Left renal pelvis (tissue), 4 donors: ENCODE results near the gene LMX1A. TPM values are rescaled to one million over a fixed set of nuclear protein-coding genes. Genes with fewer than 3 reads are reported as not detected.
A peak's percentile ranks its signal among the peaks of the same experiment; 100 is the strongest.

Source experiments
- DNase-seq, 4 donors: peaks; one replicate each; pipeline ENCODE4 v3.0.0-alpha.2; 2013; ENCODE audit warnings: low read depth in 4 of 4, low spot score in 3 of 4
- polyA plus RNA-seq, 4 donors: library from polyadenylated mRNA; unstranded; fragments of 120-200 nt; gene quantifications; one replicate each; pipeline ENCODE4 v1.2.1, GENCODE V29; 2013; ENCODE audit not compliant: insufficient read length in 4 of 4

LMX1A gene
- polyA plus RNA-seq, 4 donors = 0.90 TPM; not detected in 3

DNA sequence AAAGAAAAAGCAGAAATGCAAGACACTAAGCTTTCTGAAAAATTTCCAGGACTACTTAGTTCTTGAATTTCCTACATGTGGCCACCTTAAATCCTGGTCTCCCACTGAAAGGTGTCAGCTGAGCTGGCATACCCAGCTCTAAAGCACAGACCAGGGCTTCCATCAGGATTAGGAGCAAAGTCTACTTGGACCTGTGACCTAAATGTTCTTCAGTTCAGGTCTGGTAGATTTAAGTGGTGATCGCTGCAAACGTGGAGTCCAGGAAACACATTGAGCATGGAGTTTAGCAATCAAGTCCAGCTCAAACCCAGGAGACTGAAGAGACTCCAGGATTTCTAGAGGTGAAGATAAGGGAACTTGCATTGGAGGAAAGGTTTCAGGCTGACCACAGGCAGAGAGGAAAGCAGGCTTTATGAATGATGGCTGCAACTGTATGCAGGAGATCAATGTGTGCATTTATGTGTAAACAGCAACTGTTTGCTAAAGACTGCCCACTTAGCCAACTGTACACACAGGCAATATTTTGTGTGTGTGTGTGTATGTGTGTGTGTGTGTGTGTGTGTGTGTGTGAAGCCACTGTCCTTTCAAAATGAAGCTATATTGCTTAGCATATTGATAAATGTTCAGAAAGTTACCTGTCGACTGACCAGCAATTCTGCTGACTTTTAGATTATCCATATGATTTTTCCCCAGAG, 75.2 kb downstream of the LMX1A start:
- DNase-seq = no peak

DNA sequence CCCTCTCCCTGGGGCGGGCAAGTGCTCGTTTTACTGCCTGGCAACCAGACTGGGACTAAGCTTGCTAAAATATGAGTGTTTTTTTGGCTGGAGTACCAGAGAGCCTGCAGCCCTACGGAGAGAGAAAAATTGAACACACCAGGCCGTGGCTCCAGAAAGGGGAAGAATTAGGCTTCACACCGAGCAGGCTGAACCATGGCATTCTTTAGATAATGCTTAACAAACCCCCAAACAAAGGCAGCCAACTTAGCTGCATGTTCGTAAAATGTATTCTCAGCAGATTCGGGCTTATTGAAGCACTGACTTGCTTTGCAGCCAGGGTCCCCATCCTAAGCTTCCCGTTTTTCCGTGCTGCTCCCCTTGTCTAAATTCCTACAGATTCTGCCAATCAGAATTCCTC, 76.6 kb downstream of the LMX1A start:
- DNase-seq = no peak

DNA sequence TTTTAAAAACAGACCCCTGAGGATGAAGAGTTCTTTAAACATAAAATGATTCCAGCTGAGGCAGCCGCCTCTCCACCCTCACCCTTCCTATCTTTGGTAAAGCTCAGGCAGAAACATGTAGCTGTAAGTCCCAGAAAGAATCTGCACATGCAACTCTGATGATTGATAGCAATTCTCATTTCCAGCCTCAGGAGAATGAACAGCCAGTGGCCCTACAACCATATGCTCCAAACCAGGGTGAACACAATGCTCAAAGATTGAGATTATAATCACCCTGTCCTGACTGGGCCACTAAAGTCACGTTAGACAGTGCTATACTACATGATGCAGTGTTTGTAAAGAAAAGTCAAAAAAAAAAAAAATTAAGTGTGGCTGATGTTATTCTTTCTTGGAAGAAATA, 80.2 kb downstream of the LMX1A start:
- no peak for DNase-seq

DNA sequence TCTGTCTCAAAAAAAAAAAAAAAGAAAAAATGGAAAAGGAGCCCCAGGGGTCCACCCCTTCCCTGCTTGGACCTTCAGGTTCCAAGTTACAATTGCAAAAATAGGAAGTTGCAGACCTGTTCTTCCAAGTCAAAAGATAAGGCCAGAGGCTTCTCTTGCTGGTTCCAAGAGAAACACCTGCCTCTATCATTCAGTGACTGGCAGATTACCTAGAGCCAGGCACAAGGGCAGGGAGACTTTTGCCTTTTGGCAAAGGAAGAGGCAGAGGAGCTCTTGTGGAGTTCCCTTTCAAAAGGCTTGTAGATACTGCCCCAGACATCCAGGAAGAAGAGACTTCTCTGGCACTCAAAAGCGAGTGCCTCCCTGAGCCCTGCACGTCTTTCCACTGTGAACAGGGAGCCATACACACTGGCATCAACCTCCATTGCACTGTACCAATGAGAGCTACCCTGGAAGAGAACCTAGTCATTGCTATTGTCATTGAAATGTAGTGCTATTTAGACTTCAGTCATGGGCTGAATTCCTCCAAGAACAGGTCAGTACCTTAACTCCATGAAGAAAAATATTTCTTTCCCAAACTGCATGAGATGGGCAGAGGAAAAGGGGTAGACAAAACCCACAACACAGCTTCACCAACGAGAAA, 91.2 kb downstream of the LMX1A start:
- no peak for DNase-seq

DNA sequence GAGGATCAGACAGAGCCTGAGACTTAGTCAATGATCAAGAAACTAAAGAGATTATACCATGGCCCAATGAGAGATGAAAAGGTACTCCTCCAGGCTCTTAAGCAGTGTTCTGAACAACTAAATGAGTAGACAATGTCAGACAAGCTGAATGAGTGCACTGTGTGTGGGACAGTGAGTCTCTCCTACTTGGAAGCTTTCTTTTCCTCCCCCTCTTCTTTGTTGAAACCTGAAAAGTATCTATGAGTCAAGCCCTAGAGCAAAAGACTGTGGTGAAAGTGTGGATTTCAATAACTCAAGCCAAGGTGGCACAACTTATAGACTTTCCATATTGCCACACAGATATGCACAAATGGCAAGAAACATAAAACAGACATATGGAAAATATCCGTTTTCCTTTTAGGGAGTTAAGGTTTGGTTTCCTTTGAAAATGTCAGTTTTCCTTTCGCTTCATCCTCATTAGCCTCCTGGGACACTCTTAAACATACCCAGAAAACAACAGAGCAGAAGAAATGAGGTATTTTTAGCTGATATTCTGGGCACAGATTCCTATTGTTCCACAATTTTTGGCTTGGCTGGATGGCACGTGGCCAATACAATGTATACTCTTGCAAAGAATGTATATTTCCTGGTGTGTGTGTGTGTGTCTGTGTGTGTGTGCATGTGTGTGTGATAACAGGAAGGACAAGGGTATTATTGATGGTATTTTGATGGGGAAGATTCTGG, 96.6 kb downstream of the LMX1A start:
- no peak for DNase-seq

DNA sequence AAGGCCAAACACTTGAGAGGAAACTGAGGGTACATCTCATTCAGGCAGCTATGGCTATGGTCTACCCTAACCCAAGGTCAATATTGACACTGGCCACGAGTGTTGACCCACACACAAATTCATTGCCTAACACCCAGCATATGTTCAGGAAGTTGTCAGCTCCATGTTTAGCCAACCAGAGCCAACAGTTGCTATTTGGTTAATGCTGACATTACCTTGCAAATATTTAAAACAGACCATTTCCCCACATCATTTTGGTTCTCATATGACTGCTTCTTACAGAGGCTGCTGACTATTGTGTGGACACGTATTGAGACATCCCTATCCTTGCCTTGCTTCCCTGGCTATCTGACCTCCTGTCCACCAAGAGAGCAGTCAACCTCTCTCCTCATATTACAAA, 97.3 kb downstream of the LMX1A start:
- DNase-seq = no peak

DNA sequence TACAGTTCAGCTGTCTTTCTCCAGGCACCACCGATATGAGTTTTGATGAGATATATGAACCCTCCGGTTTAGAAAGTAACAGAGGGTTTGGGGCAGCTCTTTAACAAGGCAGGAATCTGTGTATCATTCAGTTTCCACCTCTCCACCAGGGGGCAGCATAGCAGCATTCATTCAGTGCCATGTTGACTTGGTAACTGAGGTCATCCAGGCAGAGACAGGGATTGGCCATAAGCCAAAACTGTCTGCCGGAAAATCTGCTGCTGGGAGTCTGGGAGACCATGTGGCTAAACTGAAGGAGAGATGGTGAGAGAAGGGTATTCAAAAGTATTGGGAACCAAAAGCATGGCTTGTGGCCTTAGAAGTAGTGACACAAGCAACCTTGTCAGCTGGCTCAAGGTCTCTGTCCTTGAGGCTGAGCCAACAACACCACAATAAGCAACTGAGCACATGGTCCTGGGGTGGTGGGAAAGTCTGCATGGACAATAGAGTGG, 98.5 kb downstream of the LMX1A start:
- peak in 2 of 4 donors; percentile 43 to 54 for DNase-seq

DNA sequence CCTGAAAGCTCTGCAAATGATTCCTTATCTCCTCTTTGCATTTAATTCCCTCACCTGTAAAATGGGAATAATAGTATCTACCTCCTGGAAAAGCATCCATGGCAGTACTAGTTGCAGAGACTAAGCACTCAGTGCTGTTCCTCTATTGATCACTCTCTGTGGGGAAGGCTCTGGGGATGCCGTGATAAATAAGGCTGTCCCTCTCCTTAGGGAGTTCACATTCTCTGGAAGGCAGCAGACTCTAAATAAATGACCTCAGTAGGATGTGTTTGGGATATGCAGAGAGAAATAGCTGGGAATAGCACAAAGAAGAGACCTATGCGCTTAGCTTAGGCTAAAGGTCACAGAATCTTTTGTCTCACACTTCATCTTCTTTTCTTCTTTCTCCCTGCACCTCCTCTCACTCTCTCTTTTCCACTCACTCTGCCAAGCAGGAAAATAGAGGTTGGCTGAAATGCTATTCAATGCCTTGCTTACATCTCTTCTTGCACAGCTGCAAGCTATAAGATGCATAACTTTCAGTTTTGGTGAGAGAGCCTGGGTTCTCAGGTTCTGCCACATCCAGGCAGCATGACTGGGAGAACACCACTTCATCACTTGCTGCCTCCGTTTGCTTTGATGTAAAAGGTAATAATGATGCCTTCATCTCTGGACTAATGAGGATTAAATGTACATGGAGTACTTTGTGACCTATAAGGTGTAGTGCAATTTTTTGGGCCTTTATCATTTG, 101.5 kb downstream of the LMX1A start:
- no peak for DNase-seq

DNA sequence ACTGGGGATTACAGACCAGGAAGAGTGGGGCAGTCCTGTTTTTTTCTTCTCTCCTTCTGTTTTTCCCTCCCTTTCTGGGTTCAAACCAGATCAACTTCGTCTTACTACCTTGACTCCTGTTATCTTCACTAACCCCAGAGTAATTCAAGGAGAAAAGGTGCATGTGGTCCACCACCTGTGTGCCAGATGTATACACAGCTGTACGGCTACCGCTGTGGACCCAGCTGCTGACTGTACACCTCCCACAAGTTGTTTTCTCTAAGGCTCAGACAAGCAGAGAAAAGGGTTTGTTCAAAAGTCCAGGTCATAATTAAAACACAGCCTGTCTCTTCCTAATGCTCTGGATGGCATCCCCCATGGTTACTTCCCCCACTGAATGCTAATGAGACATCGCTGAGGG, 102.1 kb downstream of the LMX1A start:
- DNase-seq = no peak

DNA sequence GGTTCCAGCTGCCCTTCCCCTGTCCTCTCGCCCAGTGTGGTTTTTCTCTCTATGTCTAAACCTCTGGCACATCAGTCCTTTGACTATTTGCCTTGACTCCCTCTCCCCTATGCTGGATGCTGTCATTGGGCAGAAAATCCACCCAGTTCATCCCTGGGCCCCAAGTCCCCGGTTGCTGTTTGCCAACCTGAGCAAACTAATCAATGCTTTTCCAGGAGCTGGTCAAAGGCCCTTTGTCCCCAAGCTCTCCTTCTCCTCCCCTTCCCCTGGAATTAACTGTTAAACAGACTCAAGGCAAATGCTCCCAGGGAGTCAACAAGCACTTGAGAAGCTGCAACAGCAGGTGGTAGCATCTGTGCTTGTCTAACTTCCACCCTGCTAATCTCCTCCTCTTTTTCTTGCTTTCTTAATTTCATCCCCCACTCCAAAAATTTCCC, 102.7 kb downstream of the LMX1A start:
- no peak for DNase-seq

DNA sequence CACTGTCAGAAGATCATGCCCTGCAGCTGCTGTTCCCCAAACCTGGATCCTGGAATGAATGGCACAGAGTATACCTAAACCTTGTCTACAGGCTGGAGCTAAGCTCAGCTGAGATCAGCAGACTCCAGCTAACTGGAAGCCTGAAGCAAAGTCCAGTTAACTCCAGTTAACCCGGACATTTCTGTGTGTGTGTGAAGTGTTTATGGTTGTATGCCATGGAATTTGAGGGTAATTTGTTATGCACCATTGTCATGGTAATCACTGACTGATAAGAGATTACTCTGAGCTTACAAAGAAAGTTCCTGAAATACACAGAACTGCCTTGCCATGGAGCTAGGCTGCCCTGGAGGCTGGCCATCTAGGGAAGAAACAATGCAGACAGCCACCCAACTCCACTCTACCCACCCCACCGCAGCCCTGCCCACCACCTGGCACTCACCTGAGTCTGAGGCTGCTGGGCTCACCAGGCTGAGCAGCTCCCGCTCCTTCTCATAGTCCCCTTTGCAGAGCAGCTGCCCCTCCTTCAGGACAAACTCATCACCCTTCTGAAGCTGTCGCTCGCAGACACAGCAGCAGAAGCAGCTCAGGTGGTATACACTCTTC, 107.4 kb downstream of the LMX1A start:
- DNase-seq = no peak

DNA sequence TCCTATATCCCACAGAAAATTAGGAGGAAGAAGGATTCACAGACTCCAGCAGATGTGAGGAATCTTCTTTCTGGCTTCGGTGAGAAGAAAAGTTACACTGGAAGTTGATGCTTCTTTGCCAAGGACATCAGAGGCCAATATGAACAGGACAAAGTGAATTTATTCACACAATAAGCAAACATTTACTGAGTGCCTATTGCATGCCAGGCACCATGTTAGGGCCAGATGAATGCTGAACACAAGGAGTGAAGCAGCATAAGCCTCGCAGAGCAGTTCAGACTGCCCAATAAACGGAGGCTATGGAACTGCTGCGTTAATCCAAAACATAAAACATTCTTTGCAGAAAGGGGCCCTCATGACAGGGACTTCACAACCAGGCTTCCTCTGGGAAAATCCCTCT, 114.6 kb downstream of the LMX1A start:
- no peak for DNase-seq

DNA sequence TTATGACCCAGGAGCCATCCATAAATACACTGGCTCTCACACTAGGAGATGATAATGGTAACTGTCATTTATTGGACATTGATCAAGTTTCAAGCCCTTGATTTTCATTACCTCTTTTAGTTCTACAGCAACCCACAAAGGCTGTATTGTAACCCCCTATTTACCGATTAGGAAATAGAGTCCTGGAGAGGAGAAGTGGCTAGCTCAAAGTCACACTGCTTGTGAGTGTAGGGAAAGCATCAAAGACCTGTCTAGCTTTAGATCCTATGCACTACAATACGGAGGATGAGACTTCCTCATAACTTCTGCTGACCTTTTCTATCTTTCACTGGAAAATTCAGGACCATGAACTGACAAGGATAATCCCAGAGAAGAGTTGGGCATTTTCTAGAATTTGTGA, 115.2 kb downstream of the LMX1A start:
- no peak for DNase-seq

DNA sequence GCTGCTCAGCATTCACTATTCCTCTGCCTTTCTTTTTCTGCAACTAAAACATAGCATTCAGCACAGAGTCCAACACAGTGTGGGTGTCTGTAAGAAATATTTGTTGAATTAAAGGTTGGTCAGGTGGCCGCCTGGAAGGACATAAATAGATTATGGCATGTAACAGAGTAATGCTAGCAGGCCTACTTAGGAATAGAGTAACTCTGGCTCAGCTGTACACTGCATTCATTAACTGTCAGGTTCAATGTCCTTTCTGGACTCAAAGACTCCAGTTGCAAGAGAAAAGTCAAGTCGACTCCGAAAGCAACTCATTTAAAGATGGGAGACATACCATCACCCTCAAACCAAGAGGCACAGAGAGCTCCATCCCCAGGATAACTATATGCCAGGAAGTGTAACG, 116.0 kb downstream of the LMX1A start:
- DNase-seq = no peak

DNA sequence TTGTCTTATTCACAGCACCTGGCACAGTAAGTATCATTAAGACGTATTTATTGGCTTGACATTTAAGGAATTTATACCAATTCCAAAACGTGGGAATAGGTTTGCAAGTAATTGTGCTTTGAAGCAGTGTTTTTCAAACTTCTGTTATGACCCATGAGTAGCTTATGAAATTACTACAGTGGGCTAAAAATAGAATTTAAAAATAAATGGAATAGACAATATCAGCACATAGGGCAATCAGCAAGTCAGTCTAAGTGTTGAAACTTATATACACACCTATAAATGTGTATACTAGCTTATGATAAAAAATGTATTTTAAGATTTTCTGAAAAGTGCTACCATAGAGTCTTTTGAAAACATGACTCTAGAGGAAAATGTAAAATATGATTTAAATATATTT, 116.6 kb downstream of the LMX1A start:
- no peak for DNase-seq

DNA sequence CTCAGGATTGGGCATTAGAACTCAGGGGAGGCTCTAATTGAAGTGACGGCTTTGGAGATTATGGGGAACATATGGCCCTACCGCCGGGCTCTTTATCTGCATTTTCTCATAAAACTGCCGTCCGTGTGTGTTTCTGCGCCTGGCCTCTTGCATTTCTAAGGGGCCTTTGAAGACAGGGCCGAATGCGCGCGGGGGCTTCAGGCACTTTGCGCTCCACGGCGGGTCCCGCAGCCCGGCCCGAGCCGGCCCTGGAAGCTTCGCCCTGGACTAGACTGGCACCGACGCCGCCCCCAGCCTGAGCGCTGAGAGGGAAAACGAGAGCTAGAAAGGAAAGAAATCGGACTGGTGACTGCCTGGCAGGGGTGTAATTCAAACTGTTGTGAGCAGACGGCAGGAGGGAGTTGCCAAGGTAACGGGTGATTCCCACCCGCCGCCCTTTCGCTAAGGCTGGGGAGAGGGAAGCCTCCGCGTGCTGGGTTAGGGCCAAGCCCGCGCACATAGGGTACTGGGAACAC, 120.7 kb downstream of the LMX1A start:
- no peak for DNase-seq

DNA sequence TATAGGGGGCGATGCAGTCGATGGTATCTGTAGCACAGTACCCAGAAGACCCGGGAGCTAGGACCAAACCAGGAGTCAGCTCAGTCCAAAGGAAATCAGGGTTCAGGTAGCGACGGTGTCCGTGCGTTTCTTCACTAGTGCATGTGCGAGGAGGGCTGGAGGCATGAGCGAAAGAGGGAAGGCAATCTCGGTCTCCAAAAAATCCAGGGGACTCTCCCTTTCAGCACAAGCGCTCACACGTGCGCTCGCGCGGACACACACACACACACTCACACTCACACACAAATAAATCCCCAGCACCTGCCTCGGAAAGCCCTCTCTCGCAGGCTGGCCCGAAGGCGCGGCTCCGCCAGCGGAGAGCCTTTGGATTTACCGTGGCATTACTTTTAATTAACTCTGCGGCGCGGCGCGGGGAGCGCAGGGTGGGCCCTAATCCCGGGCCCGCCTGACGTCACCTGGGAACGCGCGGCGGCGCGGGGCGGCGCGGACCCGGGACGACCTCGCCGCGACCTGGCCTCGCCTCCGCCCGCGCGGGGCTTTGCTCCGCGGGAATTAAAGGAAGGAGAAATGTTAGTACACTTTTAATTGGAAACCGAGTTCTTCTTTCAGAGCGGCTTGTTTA, 121.2 kb downstream of the LMX1A start:
- no peak for DNase-seq

DNA sequence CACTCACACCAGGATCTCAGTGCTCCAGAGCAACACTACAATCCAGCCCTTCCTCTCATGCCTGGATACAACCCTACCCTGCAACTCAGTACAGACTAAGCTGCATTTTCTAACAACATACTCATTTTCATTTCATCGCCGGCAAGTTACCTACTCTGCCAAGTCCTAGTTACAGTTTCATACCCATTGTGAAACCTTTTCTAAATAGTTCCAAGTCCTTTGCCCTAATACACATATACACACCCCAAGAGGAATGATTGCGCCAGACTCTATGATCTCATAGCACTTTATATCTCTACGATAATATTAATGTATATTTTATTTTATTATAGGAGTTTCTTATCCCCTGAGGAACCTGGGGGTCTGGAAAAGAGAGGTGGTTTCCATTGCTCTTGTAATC, 122.4 kb downstream of the LMX1A start:
- DNase-seq = no peak

DNA sequence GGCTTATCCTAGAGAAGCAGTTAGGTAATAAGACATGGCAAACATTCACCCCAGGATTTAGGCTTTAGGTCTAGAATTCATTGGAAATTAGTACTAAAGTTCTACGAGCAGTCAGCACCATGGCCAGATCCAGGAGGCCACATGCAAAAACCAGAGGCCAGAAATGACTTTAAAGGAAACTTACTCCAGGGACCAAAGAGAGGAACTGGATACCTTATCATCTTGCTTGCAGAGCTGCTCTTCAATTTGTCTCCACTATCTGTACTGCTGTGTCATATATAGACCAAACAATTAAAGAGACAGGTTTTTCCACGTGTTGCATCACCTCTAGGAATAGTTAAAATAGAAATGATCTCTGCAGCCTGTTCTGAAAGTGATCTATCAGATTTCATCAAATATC, 127.8 kb downstream of the LMX1A start:
- DNase-seq = no peak

DNA sequence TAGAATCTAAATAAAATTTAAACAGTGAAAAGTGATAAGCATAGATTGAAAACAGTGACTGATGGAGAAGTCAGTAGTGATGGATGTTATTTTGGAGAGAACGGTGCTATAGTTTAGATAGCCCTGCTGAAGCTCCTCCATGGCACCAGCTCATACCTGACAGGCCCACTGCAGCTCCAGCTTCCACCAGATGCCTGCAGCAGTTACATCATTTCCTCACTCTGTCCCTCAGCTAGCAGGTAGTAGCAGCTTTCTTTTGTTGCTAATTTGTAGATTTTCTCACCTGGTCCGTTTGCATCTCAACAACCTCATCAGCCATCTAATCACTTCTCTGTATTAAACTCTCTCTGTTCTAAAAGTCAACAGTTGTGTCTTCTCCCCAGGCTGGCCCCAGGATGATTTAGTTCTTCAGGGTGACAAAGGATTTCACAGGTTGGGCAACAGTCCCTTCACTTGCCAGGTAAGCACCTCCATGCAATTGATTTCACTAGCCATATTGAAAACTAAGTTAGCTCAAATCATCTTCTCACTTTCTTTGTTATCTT, 128.3 kb downstream of the LMX1A start:
- no peak for DNase-seq
